Neural cell (in vitro differentiated cells): Measurements from ENCODE around the gene ERMAP. TPM values are rescaled to one million over a fixed set of nuclear protein-coding genes. Genes with fewer than 3 reads are reported as not detected.

Experiments
- H2AFZ ChIP-seq: fragments of 200-600, 300-800 bp; sonication (generic), shearing (Covaris generic); 2 replicates; pipeline ENCODE4 v1.6.0; 2014; ENCODE audit warnings: low read depth, mild to moderate bottlenecking, antibody characterized with exemption, low read length, moderate library complexity
- H3F3A ChIP-seq: fragments of 200-600 bp; shearing (Covaris generic); 2 replicates; pipeline ENCODE4 v1.6.1; 2016; ENCODE audit warnings: mild to moderate bottlenecking, moderate library complexity, mixed read lengths, antibody characterized with exemption, low read length; ENCODE audit not compliant: insufficient read depth, poor library complexity, severe bottlenecking
- H3K27ac ChIP-seq: fragments of 200-600, 300-800 bp; sonication (generic), shearing (Covaris generic); 2 replicates; pipeline ENCODE4 v1.5.1; 2014; ENCODE audit warnings: mild to moderate bottlenecking, low read length, moderate library complexity
- H3K27me3 ChIP-seq: fragments of 300-800, 200-600 bp; sonication (generic), shearing (Covaris generic); 2 replicates; pipeline ENCODE4 v1.6.0; 2014; ENCODE audit warnings: mild to moderate bottlenecking, low read depth, low read length, moderate library complexity; ENCODE audit not compliant: insufficient read depth
- H3K36me3 ChIP-seq: fragments of 300-800, 200-600 bp; sonication (generic), shearing (Covaris generic); 2 replicates; pipeline ENCODE4 v1.5.1; 2014; ENCODE audit warnings: mild to moderate bottlenecking, antibody characterized with exemption, low read length, moderate library complexity; ENCODE audit not compliant: insufficient read depth
- H3K4me2 ChIP-seq: fragments of 300-800, 200-600 bp; sonication (generic), shearing (Covaris generic); 2 replicates; pipeline ENCODE4 v1.6.0; 2014; ENCODE audit warnings: mild to moderate bottlenecking, low read length
- H3K4me3 ChIP-seq: fragments of 300-800, 200-600 bp; sonication (generic), shearing (Covaris generic); 2 replicates; pipeline ENCODE4 v1.5.1; 2014; ENCODE audit warnings: mild to moderate bottlenecking, low read length, moderate library complexity
- H3K79me2 ChIP-seq: fragments of 200-600 bp; shearing (Covaris generic); replicated peaks from 2 replicates; pipeline ENCODE4 v1.6.0; 2014; ENCODE audit warnings: mild to moderate bottlenecking, low read length, moderate library complexity; ENCODE audit not compliant: insufficient read depth
- H3K9ac ChIP-seq: fragments of 300-800, 200-600 bp; sonication (generic), shearing (Covaris generic); 2 replicates; pipeline ENCODE4 v1.6.1; 2016; ENCODE audit warnings: mild to moderate bottlenecking, low read length, mixed read lengths
- H3K9me2 ChIP-seq: fragments of 200-600 bp; shearing (Covaris generic); 2 replicates; pipeline ENCODE4 v1.6.1; 2016; ENCODE audit warnings: mild to moderate bottlenecking, low read length, mixed read lengths; ENCODE audit not compliant: insufficient read depth
- H3K9me3 ChIP-seq: fragments of 200-600, 300-800 bp; sonication (generic), shearing (Covaris generic); 2 replicates; pipeline ENCODE4 v1.6.1; 2016; ENCODE audit warnings: mild to moderate bottlenecking, mixed run types, low read length, moderate library complexity, mixed read lengths
- H4K20me1 ChIP-seq: fragments of 200-600 bp; shearing (Covaris generic); 2 replicates; pipeline ENCODE4 v1.6.1; 2016; ENCODE audit warnings: mild to moderate bottlenecking, mixed run types; ENCODE audit not compliant: insufficient read depth
- CTCF ChIP-seq: fragments of 450-650 bp; IDR thresholded peaks from 2 replicates; pipeline ENCODE4 v1.5.1; 2014; ENCODE audit warnings: antibody characterized with exemption, mild to moderate bottlenecking, moderate library complexity; ENCODE audit not compliant: poor library complexity, severe bottlenecking
- EP300 ChIP-seq: fragments of 450-650 bp; conservative IDR thresholded peaks from 2 replicates; pipeline ENCODE4 v1.6.1; 2014; ENCODE audit warnings: antibody characterized with exemption, mild to moderate bottlenecking, moderate library complexity; ENCODE audit not compliant: poor library complexity, severe bottlenecking
- EZH2 ChIP-seq: fragments of 200-600, 300-800 bp; shearing (Covaris generic), sonication (generic); IDR thresholded peaks from 2 replicates; pipeline ENCODE4 v1.6.1; 2014; ENCODE audit warnings: antibody characterized with exemption, low read length, borderline replicate concordance, mild to moderate bottlenecking; ENCODE audit not compliant: insufficient read depth, poor library complexity, severe bottlenecking
- MXI1 ChIP-seq: fragments of 450-650 bp; conservative IDR thresholded peaks from 2 replicates; pipeline ENCODE4 v1.6.1; 2014; ENCODE audit warnings: antibody characterized with exemption, mild to moderate bottlenecking; ENCODE audit not compliant: poor library complexity, severe bottlenecking
- POLR2AphosphoS5 ChIP-seq: IDR thresholded peaks from 2 replicates; pipeline ENCODE4 v1.6.1; 2012
- RAD21 ChIP-seq: fragments of 450-650 bp; conservative IDR thresholded peaks from 2 replicates; pipeline ENCODE4 v1.6.1; 2014; ENCODE audit warnings: antibody characterized with exemption, mild to moderate bottlenecking, moderate library complexity
- SMC3 ChIP-seq: fragments of 450-650 bp; conservative IDR thresholded peaks from 2 replicates; pipeline ENCODE4 v1.6.1; 2014; ENCODE audit warnings: antibody characterized with exemption, mild to moderate bottlenecking, moderate library complexity; ENCODE audit not compliant: poor library complexity
- TAF1 ChIP-seq: IDR thresholded peaks from 2 replicates; pipeline ENCODE4 v1.6.1; 2012; ENCODE audit warnings: low read depth
- polyA plus RNA-seq: library from polyadenylated mRNA; depleted of rRNA; stranded (reverse); fragments of >200 nt; gene quantifications from 2 replicates; pipeline ENCODE4 v1.2.3, GENCODE V29; 2014
- TF ChIP-seq, protein P1 (sequence below): IDR thresholded peaks from 2 replicates; pipeline ENCODE4 v1.6.1; 2012; ENCODE audit warnings: borderline replicate concordance

ERMAP gene
- polyA plus RNA-seq, 1 donor from 2014 or later, result 10.6 TPM

DNA sequence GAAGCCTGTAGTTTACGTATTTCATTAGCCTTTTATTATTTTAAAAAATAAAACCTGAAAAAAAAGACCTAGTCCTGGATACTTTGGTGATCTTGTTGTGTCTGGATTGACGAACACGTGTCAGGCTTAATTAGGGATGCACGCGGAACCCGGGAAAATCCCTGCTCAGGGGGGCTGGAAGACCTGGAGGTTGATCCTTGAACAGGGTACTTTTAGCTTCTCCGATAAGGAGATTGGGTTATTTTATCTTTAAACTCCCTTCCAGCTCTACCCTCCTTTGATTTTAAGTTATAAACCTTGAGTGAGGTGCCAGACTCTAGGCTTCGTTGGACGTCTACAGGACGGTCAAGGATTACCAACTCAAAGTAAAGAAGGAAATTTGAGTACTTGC is 28.9 kb downstream of the ERMAP start:
- Histone ChIP-seq H3K4me3 (peak overlapping the region; percentile 77), H3K27me3 (no peaks in the 10 kb centered on the region), H4K20me1 (no peaks in the 10 kb centered on the region), H3K36me3 (no peaks in the 10 kb centered on the region), H3K9ac (no peak overlapping the region), H3F3A (no peaks in the 10 kb centered on the region), H3K79me2 (peaks cover 16% of the 10 kb centered on the region), H3K27ac (no peak overlapping the region), H2AFZ (no peak overlapping the region), H3K9me2 (no peaks in the 10 kb centered on the region), H3K4me2 (peak overlapping the region; percentile 12), H3K9me3 (no peaks in the 10 kb centered on the region)
- TF ChIP-seq MXI1, result no peak
- no peak for TF ChIP-seq RAD21
- TF ChIP-seq EP300, result no peak
- TF ChIP-seq POLR2AphosphoS5, result no peak
- TF ChIP-seq, protein P1, sequence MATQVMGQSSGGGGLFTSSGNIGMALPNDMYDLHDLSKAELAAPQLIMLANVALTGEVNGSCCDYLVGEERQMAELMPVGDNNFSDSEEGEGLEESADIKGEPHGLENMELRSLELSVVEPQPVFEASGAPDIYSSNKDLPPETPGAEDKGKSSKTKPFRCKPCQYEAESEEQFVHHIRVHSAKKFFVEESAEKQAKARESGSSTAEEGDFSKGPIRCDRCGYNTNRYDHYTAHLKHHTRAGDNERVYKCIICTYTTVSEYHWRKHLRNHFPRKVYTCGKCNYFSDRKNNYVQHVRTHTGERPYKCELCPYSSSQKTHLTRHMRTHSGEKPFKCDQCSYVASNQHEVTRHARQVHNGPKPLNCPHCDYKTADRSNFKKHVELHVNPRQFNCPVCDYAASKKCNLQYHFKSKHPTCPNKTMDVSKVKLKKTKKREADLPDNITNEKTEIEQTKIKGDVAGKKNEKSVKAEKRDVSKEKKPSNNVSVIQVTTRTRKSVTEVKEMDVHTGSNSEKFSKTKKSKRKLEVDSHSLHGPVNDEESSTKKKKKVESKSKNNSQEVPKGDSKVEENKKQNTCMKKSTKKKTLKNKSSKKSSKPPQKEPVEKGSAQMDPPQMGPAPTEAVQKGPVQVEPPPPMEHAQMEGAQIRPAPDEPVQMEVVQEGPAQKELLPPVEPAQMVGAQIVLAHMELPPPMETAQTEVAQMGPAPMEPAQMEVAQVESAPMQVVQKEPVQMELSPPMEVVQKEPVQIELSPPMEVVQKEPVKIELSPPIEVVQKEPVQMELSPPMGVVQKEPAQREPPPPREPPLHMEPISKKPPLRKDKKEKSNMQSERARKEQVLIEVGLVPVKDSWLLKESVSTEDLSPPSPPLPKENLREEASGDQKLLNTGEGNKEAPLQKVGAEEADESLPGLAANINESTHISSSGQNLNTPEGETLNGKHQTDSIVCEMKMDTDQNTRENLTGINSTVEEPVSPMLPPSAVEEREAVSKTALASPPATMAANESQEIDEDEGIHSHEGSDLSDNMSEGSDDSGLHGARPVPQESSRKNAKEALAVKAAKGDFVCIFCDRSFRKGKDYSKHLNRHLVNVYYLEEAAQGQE, result no peak
- TF ChIP-seq EZH2, result no peak
- no peak for TF ChIP-seq TAF1
- no peak for TF ChIP-seq SMC3
- TF ChIP-seq CTCF, result no peak

GRCh38 chr1:42846257-42847110 is 29.6 kb downstream of the ERMAP start, which contains the start of gene ZNF691:
TSS of gene ZNF691 (plus strand) at chr1:42846613. CDS start at chr1:42849659, 3,046 bp downstream.
- H3K9me2 ChIP-seq, result no peaks in the 10 kb centered on the region
- no peaks in the 10 kb centered on the region for H3F3A ChIP-seq
- peak within 1 kb of the TSS; percentile 66 for H2AFZ ChIP-seq
- peaks cover 16% of the 10 kb centered on the region for H3K79me2 ChIP-seq
- H3K36me3 ChIP-seq, result no peaks in the 10 kb centered on the region
- peak; percentile 89 for TF ChIP-seq CTCF
- TF ChIP-seq SMC3, result peak; percentile 37
- TF ChIP-seq, protein P1, result peak; percentile 50
- peak; percentile 42 for TF ChIP-seq RAD21
- peak; percentile 82 for TF ChIP-seq MXI1
- no peak for TF ChIP-seq EZH2
- peak; percentile 17 for TF ChIP-seq EP300
- TF ChIP-seq POLR2AphosphoS5, result peak; percentile 95
- TF ChIP-seq TAF1, result peak; percentile 34
- H3K9me3 ChIP-seq, result no peaks in the 10 kb centered on the region
- no peaks in the 10 kb centered on the region for H4K20me1 ChIP-seq
- H3K4me2 ChIP-seq, result peak within 1 kb of the TSS; percentile 86
- H3K27ac ChIP-seq, result peak within 1 kb of the TSS; percentile 30
- peak within 1 kb of the TSS; percentile 76 for H3K9ac ChIP-seq
- no peaks in the 10 kb centered on the region for H3K27me3 ChIP-seq
- H3K4me3 ChIP-seq, result peak within 1 kb of the TSS; percentile 77
